GM12875 (cell line): ENCODE measurements around the gene COL23A1.

Experiments
- H3K4me3 ChIP-seq: one replicate; pipeline ENCODE4 v1.5.1; 2011; ENCODE audit warnings: low read depth, low read length, control low read depth
- CTCF ChIP-seq: IDR thresholded peaks from 2 replicates; pipeline ENCODE4 v1.5.1; 2011; ENCODE audit warnings: low read depth, mild to moderate bottlenecking, control low read depth, inconsistent platforms, low read length, moderate library complexity, borderline replicate concordance; ENCODE audit not compliant: insufficient read depth

The COL23A1 gene

GRCh38 chr5:178324481-178325310 lies 265.5 kb downstream of the COL23A1 start:
- no peak overlapping the region for H3K4me3 ChIP-seq
- no peak for TF ChIP-seq CTCF

GRCh38 chr5:178323961-178324360 lies 266.2 kb downstream of the COL23A1 start:
- TF ChIP-seq CTCF, result no peak
- H3K4me3 ChIP-seq, result no peak overlapping the region

GRCh38 chr5:178323541-178323865 lies 266.7 kb downstream of the COL23A1 start:
- no peak for TF ChIP-seq CTCF
- no peak overlapping the region for H3K4me3 ChIP-seq

GRCh38 chr5:178322736-178323540 lies 267.3 kb downstream of the COL23A1 start:
- no peak overlapping the region for H3K4me3 ChIP-seq
- TF ChIP-seq CTCF, result no peak

GRCh38 chr5:178320281-178320855 lies 269.8 kb downstream of the COL23A1 start:
- no peak for TF ChIP-seq CTCF
- H3K4me3 ChIP-seq, result no peak overlapping the region

- no peak for TF ChIP-seq CTCF
- no peak overlapping the region for H3K4me3 ChIP-seq
Observed at GRCh38 chr5:178319541-178320041, 270.6 kb downstream of the COL23A1 start.
